A673 (cell line): ENCODE measurements around the gene GATC. TPM values are rescaled to one million over a fixed set of nuclear protein-coding genes. Genes with fewer than 3 reads are reported as not detected.

Source experiments
- BruUV-seq: library from RNA; stranded (reverse); fragments of 400-500 nt; replicated peaks from 2 replicates; lab custom pipeline; 2021; lab: Mats Ljungman, UMichigan
- CTCF ChIA-PET: fragments of 300-600 bp; sonication (Branson Sonifier 250); formaldehyde crosslinking; loops from one replicate; lab custom pipeline; 2022; ENCODE audit warnings: antibody characterized with exemption; lab: Charles Lee
- POLR2A ChIA-PET: fragments of 300-600 bp; sonication (Branson Sonifier 250); formaldehyde crosslinking; loops from one replicate; lab custom pipeline; 2022; ENCODE audit warnings: antibody characterized with exemption; ENCODE audit not compliant: low non-redundant PET; lab: Charles Lee
- DNase-seq: peaks from one replicate; pipeline ENCODE4 v3.0.0-alpha.2; 2015; ENCODE audit warnings: low spot score
- H3K27ac ChIP-seq: fragments of 200-600 bp; sonication (generic); 2 replicates; pipeline ENCODE4 v1.5.1; 2016; ENCODE audit warnings: mixed run types, low read depth, mild to moderate bottlenecking, mixed read lengths, antibody characterized with exemption, low read length; ENCODE audit not compliant: poor library complexity, severe bottlenecking
- H3K27me3 ChIP-seq: fragments of 200-600 bp; sonication (generic); replicated peaks from 2 replicates; pipeline ENCODE4 v1.6.1; 2017; ENCODE audit warnings: mixed run types, low read depth, mild to moderate bottlenecking, mixed read lengths, antibody characterized with exemption, low read length; ENCODE audit not compliant: insufficient read depth, poor library complexity
- H3K36me3 ChIP-seq: fragments of 200-600 bp; sonication (generic); 2 replicates; pipeline ENCODE4 v1.6.1; 2016; ENCODE audit warnings: mixed run types, mild to moderate bottlenecking, mixed read lengths, antibody characterized with exemption, low read length; ENCODE audit not compliant: insufficient read depth, poor library complexity, severe bottlenecking
- H3K4me1 ChIP-seq: fragments of 200-600 bp; sonication (generic); 2 replicates; pipeline ENCODE4 v1.6.1; 2017; ENCODE audit warnings: mixed run types, mild to moderate bottlenecking, mixed read lengths, antibody characterized with exemption, low read length; ENCODE audit not compliant: insufficient read depth, poor library complexity, severe bottlenecking
- H3K4me3 ChIP-seq: fragments of 200-600 bp; sonication (generic); 2 replicates; pipeline ENCODE4 v1.5.1; 2016; ENCODE audit warnings: low read depth, mixed run types, mild to moderate bottlenecking, mixed read lengths, low read length; ENCODE audit not compliant: poor library complexity, severe bottlenecking
- H3K9me3 ChIP-seq: fragments of 200-600 bp; sonication (generic); 2 replicates; pipeline ENCODE4 v1.6.1; 2016; ENCODE audit warnings: mixed run types, low read depth, mild to moderate bottlenecking, mixed read lengths, antibody characterized with exemption, low read length; ENCODE audit not compliant: poor library complexity, severe bottlenecking
- CTCF ChIP-seq: fragments of 300-800, 200-600 bp; sonication (generic); conservative IDR thresholded peaks from 2 replicates; pipeline ENCODE4 v1.5.1; 2017; ENCODE audit warnings: low read depth, mild to moderate bottlenecking, antibody characterized with exemption, low read length, moderate library complexity, mixed read lengths
- EZH2 ChIP-seq: fragments of 200-600 bp; sonication (generic); IDR thresholded peaks from 2 replicates; pipeline ENCODE4 v1.6.1; 2017; ENCODE audit warnings: borderline replicate concordance, low read depth, mild to moderate bottlenecking, mixed read lengths, antibody characterized with exemption, low read length; ENCODE audit not compliant: poor library complexity, severe bottlenecking
- intact Hi-C: fragments of 100-400 bp; cut with micrococcal nuclease; formaldehyde crosslinking; loops from one replicate; pipeline ENCODE4 v1.10.0; 2022; ENCODE audit not compliant: unreplicated experiment
- total RNA-seq: library from RNA; stranded (reverse); gene quantifications from 2 replicates; pipeline ENCODE4 v1.2.3, GENCODE V29; 2021

Gene GATC
- total RNA-seq, 1 experiment from 2014 or later, result 42.4 TPM

- TF ChIP-seq EZH2, result no peak
- no peak for TF ChIP-seq CTCF
- no peaks in the 10 kb centered on the region for H3K9me3 ChIP-seq
- no peaks in the 10 kb centered on the region for H3K36me3 ChIP-seq
- ChIA-PET CTCF (no interaction called here), POLR2A (no interaction called here)
- no TSS peak for BruUV-seq
- H3K27me3 ChIP-seq, result no peaks in the 10 kb centered on the region
- no peak overlapping the region for H3K27ac ChIP-seq
- H3K4me3 ChIP-seq, result no peak overlapping the region
- no peaks in the 10 kb centered on the region for H3K4me1 ChIP-seq
- intact Hi-C loops, result no loop called here
- no peak for DNase-seq
Observed at GRCh38 chr12:120417917-120418580, 28.2 kb upstream of the GATC start.

GRCh38 chr12:120421701-120422100 lies 24.5 kb upstream of the GATC start:
- intact Hi-C loops, result no loop called here
- CTCF ChIA-PET, result no interaction called here

GRCh38 chr12:120422892-120423456 lies 23.3 kb upstream of the GATC start:
- ChIA-PET CTCF (no interaction called here), POLR2A (no interaction called here)
- no peak overlapping the region for H3K4me3 ChIP-seq
- no peak overlapping the region for H3K27ac ChIP-seq
- intact Hi-C loops, result no loop called here
- no TSS peak for BruUV-seq
- H3K9me3 ChIP-seq, result no peaks in the 10 kb centered on the region
- no peak for DNase-seq
- H3K27me3 ChIP-seq, result no peaks in the 10 kb centered on the region
- no peaks in the 10 kb centered on the region for H3K4me1 ChIP-seq
- TF ChIP-seq EZH2 (no peak), CTCF (no peak)
- H3K36me3 ChIP-seq, result no peaks in the 10 kb centered on the region

More at GRCh38 chr12:120421701-120422100, 24.5 kb upstream of the GATC start:
- Histone ChIP-seq H3K4me3 (no peak overlapping the region), H3K4me1 (no peaks in the 10 kb centered on the region), H3K36me3 (no peaks in the 10 kb centered on the region), H3K27me3 (no peaks in the 10 kb centered on the region), H3K9me3 (no peaks in the 10 kb centered on the region), H3K27ac (no peak overlapping the region)
- BruUV-seq, result no TSS peak
- peak; percentile 46 for DNase-seq
- TF ChIP-seq EZH2 (no peak), CTCF (no peak)
- POLR2A ChIA-PET, result no interaction called here
